ENCODE data around the gene SLC22A1. TPM values are rescaled to one million over a fixed set of nuclear protein-coding genes. Genes with fewer than 3 reads are reported as not detected.

Gene SLC22A1
- total RNA-seq, 5 donors from 2014 or later (not counting 1 experiment from before 2014, with no cell fraction given): 1.0 to 2.7 (median 2.3) TPM

- 71% methylated on average over 3 of the region's 7 CpGs for WGBS (ENCODE audit: insufficient coverage)
- Mint-ChIP-seq H3K4me3 (no peak overlapping the region), H3K27ac (no peak overlapping the region), H3K4me1 (no peaks in the 10 kb centered on the region), H3K9me3 (peaks cover 0 to 8% (median 5%) of the 10 kb centered on the region in 3 donors), H3K36me3 (no peaks in the 10 kb centered on the region), H3K27me3 (peaks cover 18 to 19% of the 10 kb centered on the region in 2 donors)
- no peaks in the 10 kb centered on the region for H3K9me3 ChIP-seq
- ChIA-PET POLR2A (no interaction called here), CTCF (no interaction called here)
- no peak for DNase-seq
- H3K27me3 ChIP-seq (replicated peaks in 1 of 2; ENCODE audit: control insufficient read depth in 2 of 2, extremely low read depth in 1 of 2, insufficient read depth in 2 of 2, low read length in 1 of 2): peaks cover 2 to 19% of the 10 kb centered on the region in 2 experiments
- no peaks in the 10 kb centered on the region for H3K36me3 ChIP-seq (ENCODE audit: control insufficient read depth in 2 of 2, extremely low read depth in 1 of 2, insufficient read depth in 1 of 2, low read length in 1 of 2)
- no peak overlapping the region for H3K27ac ChIP-seq (ENCODE audit: low read length)
- H3K4me1 ChIP-seq (ENCODE audit: control insufficient read depth in 1 of 2, extremely low read depth in 1 of 2, insufficient read depth in 2 of 2, low read length in 2 of 2): no peaks in the 10 kb centered on the region
- no peak for ATAC-seq (replicated peaks in 1 of 4)
- H3K4me3 ChIP-seq (ENCODE audit: control insufficient read depth in 1 of 2, extremely low read depth in 1 of 2, low read length in 1 of 2): no peak overlapping the region
Measured at GRCh38 chr6:160167604-160168399, 46.2 kb downstream of the SLC22A1 start.

- Mint-ChIP-seq H3K27me3 (peaks cover 18 to 22% of the 10 kb centered on the region in 2 donors), H3K4me1 (no peaks in the 10 kb centered on the region), H3K36me3 (no peaks in the 10 kb centered on the region), H3K9me3 (peaks cover 0 to 6% (median 2%) of the 10 kb centered on the region in 3 donors), H3K4me3 (no peak overlapping the region), H3K27ac (no peak overlapping the region)
- Histone ChIP-seq H3K4me1 (ENCODE audit: control insufficient read depth in 1 of 2, extremely low read depth in 1 of 2, insufficient read depth in 2 of 2, low read length in 2 of 2) (no peaks in the 10 kb centered on the region), H3K36me3 (ENCODE audit: control insufficient read depth in 2 of 2, extremely low read depth in 1 of 2, insufficient read depth in 1 of 2, low read length in 1 of 2) (no peaks in the 10 kb centered on the region), H3K27ac (ENCODE audit: low read length) (no peak overlapping the region), H3K9me3 (no peaks in the 10 kb centered on the region), H3K27me3 (replicated peaks in 1 of 2; ENCODE audit: control insufficient read depth in 2 of 2, extremely low read depth in 1 of 2, insufficient read depth in 2 of 2, low read length in 1 of 2) (peaks cover 2 to 14% of the 10 kb centered on the region in 2 experiments), H3K4me3 (ENCODE audit: control insufficient read depth in 1 of 2, extremely low read depth in 1 of 2, low read length in 1 of 2) (no peak overlapping the region)
- DNase-seq (no peak), ATAC-seq (replicated peaks in 1 of 4) (no peak)
- 63% methylated on average over 3 of the region's 6 CpGs for WGBS (ENCODE audit: insufficient coverage)
- ChIA-PET POLR2A (no interaction called here), CTCF (no interaction called here)
Measured at GRCh38 chr6:160170018-160170680, 48.5 kb downstream of the SLC22A1 start.

DNA sequence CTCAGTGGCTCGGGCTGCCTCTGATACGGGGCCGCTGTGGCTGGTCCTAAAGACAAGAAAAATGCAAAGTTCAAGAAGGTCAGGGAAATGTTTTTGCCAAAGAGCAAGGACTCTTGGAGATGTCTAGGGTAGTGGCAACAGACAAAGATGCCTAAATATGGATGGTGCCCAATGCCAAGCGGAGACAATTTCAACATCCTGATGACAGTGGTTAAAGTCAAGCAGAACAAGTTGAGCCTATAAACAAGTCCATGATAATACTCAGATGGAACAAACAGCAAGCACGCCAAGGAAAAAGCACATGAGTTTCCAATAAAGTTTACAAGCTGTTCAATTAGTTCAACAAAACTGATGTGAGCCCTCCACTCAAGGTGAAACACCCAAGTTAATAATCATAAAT, 51.1 kb downstream of the SLC22A1 start:
- no peaks in the 10 kb centered on the region for H3K9me3 ChIP-seq
- DNase-seq (no peak), ATAC-seq (replicated peaks in 1 of 4) (no peak)
- peaks cover 2 to 6% of the 10 kb centered on the region in 2 experiments for H3K27me3 ChIP-seq (replicated peaks in 1 of 2; ENCODE audit: control insufficient read depth in 2 of 2, extremely low read depth in 1 of 2, insufficient read depth in 2 of 2, low read length in 1 of 2)
- Mint-ChIP-seq H3K27me3 (peaks cover 18 to 20% of the 10 kb centered on the region in 2 donors), H3K4me1 (no peaks in the 10 kb centered on the region), H3K36me3 (no peaks in the 10 kb centered on the region), H3K4me3 (no peak overlapping the region), H3K9me3 (peaks cover 0 to 4% (median 0%) of the 10 kb centered on the region in 3 donors), H3K27ac (no peak overlapping the region)
- no peaks in the 10 kb centered on the region for H3K36me3 ChIP-seq (ENCODE audit: control insufficient read depth in 2 of 2, extremely low read depth in 1 of 2, insufficient read depth in 1 of 2, low read length in 1 of 2)
- POLR2A ChIA-PET: no interaction called here
- no peak overlapping the region for H3K27ac ChIP-seq (ENCODE audit: low read length)
- 98% methylated on average over 5 of the region's 5 CpGs for WGBS (ENCODE audit: insufficient coverage)
- CTCF ChIA-PET: no interaction called here
- no peaks in the 10 kb centered on the region for H3K4me1 ChIP-seq (ENCODE audit: control insufficient read depth in 1 of 2, extremely low read depth in 1 of 2, insufficient read depth in 2 of 2, low read length in 2 of 2)
- H3K4me3 ChIP-seq (ENCODE audit: control insufficient read depth in 1 of 2, extremely low read depth in 1 of 2, low read length in 1 of 2): no peak overlapping the region

- no peaks in the 10 kb centered on the region for H3K36me3 Mint-ChIP-seq
- H3K4me1 Mint-ChIP-seq: no peaks in the 10 kb centered on the region
- Histone ChIP-seq H3K27ac (ENCODE audit: low read length) (no peak overlapping the region), H3K4me1 (ENCODE audit: control insufficient read depth in 1 of 2, extremely low read depth in 1 of 2, insufficient read depth in 2 of 2, low read length in 2 of 2) (no peaks in the 10 kb centered on the region), H3K27me3 (replicated peaks in 1 of 2; ENCODE audit: control insufficient read depth in 2 of 2, extremely low read depth in 1 of 2, insufficient read depth in 2 of 2, low read length in 1 of 2) (peaks cover 2 to 3% of the 10 kb centered on the region in 2 experiments), H3K36me3 (ENCODE audit: control insufficient read depth in 2 of 2, extremely low read depth in 1 of 2, insufficient read depth in 1 of 2, low read length in 1 of 2) (no peaks in the 10 kb centered on the region), H3K4me3 (ENCODE audit: control insufficient read depth in 1 of 2, extremely low read depth in 1 of 2, low read length in 1 of 2) (no peak overlapping the region), H3K9me3 (no peaks in the 10 kb centered on the region)
- H3K27me3 Mint-ChIP-seq: peaks cover 20 to 23% of the 10 kb centered on the region in 2 donors
- H3K4me3 Mint-ChIP-seq: no peak overlapping the region
- no peak overlapping the region for H3K27ac Mint-ChIP-seq
- ChIA-PET POLR2A (no interaction called here), CTCF (no interaction called here)
- 76% methylated on average over 5 of the region's 9 CpGs for WGBS (ENCODE audit: insufficient coverage)
- DNase-seq (no peak), ATAC-seq (replicated peaks in 1 of 4) (no peak)
- H3K9me3 Mint-ChIP-seq: peaks cover 0 to 4% (median 0%) of the 10 kb centered on the region in 3 donors
Measured at GRCh38 chr6:160173806-160174527, 52.4 kb downstream of the SLC22A1 start.

GRCh38 chr6:160174681-160175080, 53.1 kb downstream of the SLC22A1 start:
- no peaks in the 10 kb centered on the region for H3K9me3 ChIP-seq
- H3K27ac Mint-ChIP-seq: no peak overlapping the region
- peaks cover 2 to 3% of the 10 kb centered on the region in 2 experiments for H3K27me3 ChIP-seq (replicated peaks in 1 of 2; ENCODE audit: control insufficient read depth in 2 of 2, extremely low read depth in 1 of 2, insufficient read depth in 2 of 2, low read length in 1 of 2)
- no peak overlapping the region for H3K4me3 Mint-ChIP-seq
- POLR2A ChIA-PET: no interaction called here
- CTCF ChIA-PET: no interaction called here
- no peaks in the 10 kb centered on the region for H3K4me1 ChIP-seq (ENCODE audit: control insufficient read depth in 1 of 2, extremely low read depth in 1 of 2, insufficient read depth in 2 of 2, low read length in 2 of 2)
- H3K36me3 Mint-ChIP-seq: no peaks in the 10 kb centered on the region
- no peak for DNase-seq
- H3K9me3 Mint-ChIP-seq: peaks cover 0 to 4% (median 0%) of the 10 kb centered on the region in 3 donors
- no peaks in the 10 kb centered on the region for H3K36me3 ChIP-seq (ENCODE audit: control insufficient read depth in 2 of 2, extremely low read depth in 1 of 2, insufficient read depth in 1 of 2, low read length in 1 of 2)
- H3K27me3 Mint-ChIP-seq: peaks cover 20 to 23% of the 10 kb centered on the region in 2 donors
- no peaks in the 10 kb centered on the region for H3K4me1 Mint-ChIP-seq
- no CpG with 5 or more reads among the region's 2 CpGs for WGBS (ENCODE audit: insufficient coverage)
- H3K4me3 ChIP-seq (ENCODE audit: control insufficient read depth in 1 of 2, extremely low read depth in 1 of 2, low read length in 1 of 2): no peak overlapping the region
- no peak for ATAC-seq (replicated peaks in 1 of 4)
- no peak overlapping the region for H3K27ac ChIP-seq (ENCODE audit: low read length)

DNA sequence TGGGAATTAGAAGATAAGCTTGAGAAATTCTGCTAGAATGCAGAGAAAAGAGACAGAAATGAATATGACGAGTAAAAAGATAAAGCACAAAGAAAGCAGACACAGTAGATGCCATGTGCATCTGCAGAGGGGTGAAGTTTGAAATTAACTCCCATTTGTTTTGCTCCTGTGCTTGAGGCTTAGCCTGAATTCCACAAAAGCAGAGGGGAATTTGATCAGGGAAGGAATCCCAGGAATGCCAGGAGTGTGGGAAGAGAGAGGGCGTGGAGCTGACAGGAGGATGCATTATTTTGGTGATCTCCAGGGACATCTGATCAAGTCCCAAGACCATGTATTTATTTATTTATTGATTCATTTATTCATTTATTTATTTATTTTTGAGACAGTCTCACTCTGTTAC, 55.6 kb downstream of the SLC22A1 start:
- Histone ChIP-seq H3K27me3 (replicated peaks in 1 of 2; ENCODE audit: control insufficient read depth in 2 of 2, extremely low read depth in 1 of 2, insufficient read depth in 2 of 2, low read length in 1 of 2) (peaks cover 0 to 2% of the 10 kb centered on the region in 2 experiments), H3K27ac (ENCODE audit: low read length) (no peak overlapping the region), H3K36me3 (ENCODE audit: control insufficient read depth in 2 of 2, extremely low read depth in 1 of 2, insufficient read depth in 1 of 2, low read length in 1 of 2) (no peaks in the 10 kb centered on the region), H3K4me3 (ENCODE audit: control insufficient read depth in 1 of 2, extremely low read depth in 1 of 2, low read length in 1 of 2) (no peak overlapping the region), H3K4me1 (ENCODE audit: control insufficient read depth in 1 of 2, extremely low read depth in 1 of 2, insufficient read depth in 2 of 2, low read length in 2 of 2) (no peaks in the 10 kb centered on the region), H3K9me3 (no peaks in the 10 kb centered on the region)
- Mint-ChIP-seq H3K4me1 (no peaks in the 10 kb centered on the region), H3K27ac (no peak overlapping the region), H3K27me3 (peaks cover 12 to 21% of the 10 kb centered on the region in 2 donors), H3K4me3 (no peak overlapping the region), H3K36me3 (no peaks in the 10 kb centered on the region), H3K9me3 (no peaks in the 10 kb centered on the region)
- ATAC-seq (replicated peaks in 1 of 4): no peak
- POLR2A ChIA-PET: no interaction called here
- WGBS (ENCODE audit: insufficient coverage): 75% methylated on average over 1 of the region's 2 CpGs
- CTCF ChIA-PET: no interaction called here
- no peak for DNase-seq
